ENCODE measurements around the gene SYNE1.

Gene SYNE1

GRCh38 chr6:152123076-152123475, 514.1 kb downstream of the SYNE1 start:
- no peak for DNase-seq

DNA sequence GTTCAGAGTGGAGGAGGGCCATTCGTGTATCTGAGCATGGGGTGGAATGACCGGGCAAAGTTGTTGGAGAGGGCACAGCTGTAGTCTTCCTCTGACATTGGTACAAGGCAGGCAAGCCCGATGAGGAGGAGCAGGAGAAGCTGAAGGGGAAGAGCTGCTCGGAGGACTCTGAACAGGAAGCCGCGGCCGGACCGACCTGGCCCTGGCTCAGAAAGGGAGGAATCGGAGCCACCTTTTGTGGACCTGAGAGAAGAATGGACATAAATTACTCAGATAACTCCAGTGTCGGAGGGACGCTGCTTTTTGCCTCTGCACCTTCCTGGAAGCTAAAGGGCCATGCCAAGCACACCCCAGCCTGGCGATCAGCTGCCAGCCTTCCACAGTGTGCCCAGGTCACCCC, 514.7 kb downstream of the SYNE1 start:
- DNase-seq = no peak

DNA sequence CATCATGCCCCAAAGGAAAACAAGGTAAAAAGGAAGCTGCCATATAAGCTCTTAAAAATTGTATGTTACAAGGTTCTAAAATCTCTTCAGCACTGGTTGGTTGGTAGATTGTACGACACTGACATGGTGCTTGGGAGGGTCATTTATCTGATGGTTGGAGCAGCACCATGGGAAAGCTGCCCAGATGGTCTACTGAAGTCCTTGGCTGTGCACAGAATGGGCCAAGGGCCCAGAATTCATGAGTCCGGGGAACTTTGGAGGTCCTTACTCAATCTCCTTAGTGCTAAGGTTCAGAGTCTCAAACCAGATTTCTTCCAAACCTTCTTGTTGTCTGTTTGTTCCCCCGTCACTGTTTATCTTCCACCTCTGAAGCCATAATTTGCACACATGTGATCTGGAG, 515.3 kb downstream of the SYNE1 start:
- no peak for DNase-seq

- no peak for DNase-seq
These were observed 517.3 kb downstream of the SYNE1 start for GRCh38 chr6:152119831-152120230.

GRCh38 chr6:152118678-152119077, 518.5 kb downstream of the SYNE1 start:
- DNase-seq = no peak

DNA sequence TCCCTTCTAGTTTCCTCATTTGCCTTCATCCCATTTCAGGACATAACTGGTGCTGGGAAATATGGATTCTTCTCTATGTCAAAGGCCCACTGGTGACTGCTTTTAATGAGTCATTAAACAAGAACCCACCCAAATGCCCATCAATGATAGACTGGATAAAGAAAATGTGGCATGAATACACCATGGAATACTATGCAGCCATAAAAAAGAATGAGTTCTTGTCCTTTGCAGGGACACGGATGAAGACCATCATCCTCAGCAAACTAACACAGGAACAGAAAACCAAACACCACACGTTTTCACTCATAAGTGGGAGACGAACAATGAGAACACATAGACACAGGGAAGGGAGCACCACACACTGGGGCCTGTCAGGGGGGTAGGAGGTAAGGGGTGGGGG, 518.9 kb downstream of the SYNE1 start:
- no peak for DNase-seq

GRCh38 chr6:152117156-152118133, 519.7 kb downstream of the SYNE1 start:
- DNase-seq = no peak

GRCh38 chr6:152112491-152113261, 524.5 kb downstream of the SYNE1 start:
- no peak for DNase-seq

DNA sequence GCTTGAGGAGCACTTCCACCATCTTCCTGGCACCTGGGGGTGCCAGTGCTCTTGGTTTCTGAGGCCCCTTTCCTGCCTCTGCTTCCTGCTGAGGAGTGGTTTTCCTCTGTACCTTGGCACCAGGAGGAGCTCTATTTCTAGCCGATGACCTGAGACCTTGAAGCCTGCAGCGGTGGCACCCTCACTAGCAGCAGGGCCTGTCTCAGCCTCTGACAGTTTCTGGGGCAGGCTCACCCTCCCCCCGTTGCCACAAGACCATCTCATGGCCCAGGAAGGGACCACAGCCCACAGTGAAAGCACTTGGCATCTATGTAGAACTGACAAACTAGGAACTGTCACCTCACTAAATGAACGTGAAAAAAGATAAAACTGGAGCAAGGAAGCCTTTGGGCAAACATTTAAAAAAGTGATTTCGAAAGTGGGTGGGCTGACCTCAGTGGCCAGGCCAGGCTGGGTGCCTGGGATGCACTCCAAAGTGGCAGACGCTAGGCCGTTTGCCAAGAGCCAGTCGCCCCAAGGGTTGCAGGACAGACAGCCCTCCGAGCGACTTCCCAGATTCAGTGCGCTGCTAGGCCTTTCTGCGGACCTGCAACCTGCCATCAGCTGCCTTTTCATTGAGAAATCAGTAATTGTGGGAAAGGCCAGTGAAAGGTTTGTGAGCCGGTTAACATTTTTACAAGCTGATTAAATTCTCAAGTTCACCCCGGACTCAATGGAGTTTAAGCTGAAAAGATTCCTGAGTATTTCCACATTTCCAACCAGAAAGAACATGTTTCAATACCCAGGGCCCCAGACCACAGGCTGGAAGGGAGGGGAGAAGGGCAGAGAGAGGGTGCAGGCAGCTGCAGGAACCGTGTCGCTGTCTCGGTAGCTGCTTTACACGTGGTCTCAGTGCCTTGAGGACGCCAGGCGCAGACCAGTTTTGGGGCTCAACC, 526.0 kb downstream of the SYNE1 start:
- DNase-seq = no peak

DNA sequence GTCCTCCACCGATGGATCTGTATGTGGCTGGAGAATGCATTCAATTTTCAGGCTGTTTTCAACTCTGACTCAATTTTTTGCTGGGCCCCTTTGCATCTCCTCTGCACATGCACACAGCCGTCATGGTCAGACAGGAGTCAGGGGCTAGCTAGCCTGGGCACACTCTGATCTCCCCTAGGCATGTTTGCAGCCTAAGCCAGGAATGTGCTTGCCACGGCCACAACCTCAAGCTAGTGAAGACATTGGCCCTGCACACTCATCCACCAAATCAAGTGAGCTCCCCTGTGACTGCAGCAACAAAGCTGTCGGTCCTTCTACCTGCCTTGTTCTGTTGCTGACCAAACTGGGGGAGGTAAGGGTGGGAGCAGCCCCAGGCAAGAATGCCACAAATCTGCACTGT, 529.2 kb downstream of the SYNE1 start:
- DNase-seq = no peak

DNA sequence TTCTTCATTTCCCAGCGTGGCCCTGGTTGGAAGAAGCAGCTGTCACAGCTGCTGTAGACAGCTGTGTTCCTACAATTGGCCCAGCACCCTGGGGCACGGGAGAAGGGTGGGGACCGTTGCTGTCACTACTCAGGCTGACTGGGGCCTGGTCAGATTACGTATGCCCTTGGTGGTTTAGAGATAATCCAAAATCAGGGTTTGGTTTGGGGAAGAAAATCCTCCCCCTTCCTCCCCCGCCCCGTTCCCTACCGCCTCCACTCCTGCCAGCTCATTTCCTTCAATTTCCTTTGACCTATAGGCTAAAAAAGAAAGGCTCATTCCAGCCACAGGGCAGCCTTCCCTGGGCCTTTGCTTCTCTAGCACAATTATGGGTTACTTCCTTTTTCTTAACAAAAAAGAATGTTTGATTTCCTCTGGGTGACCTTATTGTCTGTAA, 537.0 kb downstream of the SYNE1 start:
- DNase-seq = no peak

DNA sequence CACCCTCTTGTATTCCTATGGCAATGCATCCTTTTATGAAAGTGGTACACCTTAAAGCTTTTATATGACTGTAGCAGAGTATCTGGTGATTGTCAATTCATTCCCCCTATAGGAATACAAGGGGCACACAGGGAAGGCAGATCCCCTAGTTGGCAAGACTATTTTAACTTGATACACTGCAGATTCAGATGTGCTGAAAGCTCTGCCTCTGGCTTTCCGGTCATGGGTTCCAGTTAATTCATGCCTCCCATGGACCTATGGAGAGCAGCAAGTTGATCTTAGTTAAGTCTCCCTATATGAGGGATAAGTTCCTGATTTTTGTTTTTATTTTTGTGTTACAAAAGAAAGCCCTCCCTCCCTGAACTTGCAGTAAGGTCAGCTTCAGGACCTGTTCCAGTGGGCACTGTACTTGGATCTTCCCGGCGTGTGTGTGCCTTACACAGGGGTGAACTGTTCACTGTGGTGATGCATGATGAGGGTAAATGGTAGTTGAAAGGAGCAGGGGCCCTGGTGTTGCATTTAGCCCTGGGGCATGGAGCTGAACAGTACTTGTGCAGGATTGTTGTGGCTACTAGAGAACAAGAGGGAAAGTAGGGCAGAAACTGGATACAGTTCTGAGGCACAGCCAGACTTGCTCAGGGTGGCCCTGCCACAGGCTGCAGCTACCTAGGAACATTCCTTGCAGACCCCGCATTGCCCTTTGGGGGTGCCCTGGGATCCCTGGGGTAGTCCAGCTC, 537.5 kb downstream of the SYNE1 start:
- DNase-seq = no peak

- DNase-seq = no peak
These were observed 538.5 kb downstream of the SYNE1 start for GRCh38 chr6:152098683-152099082.

DNA sequence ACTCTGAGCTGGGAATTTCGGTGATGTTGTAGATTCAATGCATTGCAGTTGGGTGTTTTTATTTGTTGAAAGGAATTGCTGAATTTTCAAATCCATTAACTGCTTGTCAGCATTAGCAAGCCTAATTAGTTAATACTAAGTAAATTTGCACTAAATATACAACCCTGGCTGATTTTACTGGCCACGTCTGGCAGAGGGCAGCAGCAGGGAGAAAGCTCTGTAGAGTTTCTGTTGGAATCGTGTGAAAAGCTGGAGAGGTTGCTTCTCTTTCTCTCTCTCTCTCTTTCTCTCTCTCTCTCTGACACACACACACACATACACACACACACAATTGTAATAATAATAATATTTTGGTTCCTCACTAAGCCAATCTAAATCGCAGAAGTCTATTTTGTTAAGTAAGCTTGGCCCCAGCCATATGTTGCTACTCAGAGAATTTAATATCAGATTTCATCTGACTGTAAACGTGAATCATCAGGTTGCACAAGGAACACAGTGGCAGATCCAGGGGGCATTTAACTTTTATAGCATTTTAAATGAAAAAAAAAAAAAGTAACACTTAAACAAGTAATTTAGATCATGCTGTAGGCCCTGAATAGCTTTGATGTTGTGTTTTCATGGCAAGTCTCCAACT, 540.2 kb downstream of the SYNE1 start:
- DNase-seq = no peak

GRCh38 chr6:152094992-152095592, 542.1 kb downstream of the SYNE1 start:
- peak in 1 of 2 donors; percentile 12 for DNase-seq

- DNase-seq = no peak
These were observed 542.9 kb downstream of the SYNE1 start for GRCh38 chr6:152094276-152094675.

DNA sequence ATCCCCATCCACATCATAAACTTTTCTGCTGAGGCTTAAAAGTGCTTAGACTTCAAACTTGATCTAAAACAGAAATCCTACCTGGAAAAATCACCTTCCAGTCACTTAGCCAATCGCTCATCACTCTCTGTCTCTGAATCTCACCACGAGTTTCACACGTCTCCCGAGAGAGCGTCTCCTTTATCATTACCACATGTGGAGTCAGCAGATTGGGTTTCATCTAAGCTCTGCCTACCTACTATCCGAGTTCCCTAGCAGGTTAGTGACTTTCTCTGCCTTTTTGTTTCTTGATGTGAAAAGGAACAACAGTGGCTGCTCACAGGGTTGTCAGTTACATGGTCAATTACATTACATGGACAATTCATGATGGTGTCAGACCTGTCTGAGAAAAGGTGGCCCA, 543.5 kb downstream of the SYNE1 start:
- no peak for DNase-seq

- DNase-seq = no peak
These were observed 545.3 kb downstream of the SYNE1 start for GRCh38 chr6:152091851-152092341.

DNA sequence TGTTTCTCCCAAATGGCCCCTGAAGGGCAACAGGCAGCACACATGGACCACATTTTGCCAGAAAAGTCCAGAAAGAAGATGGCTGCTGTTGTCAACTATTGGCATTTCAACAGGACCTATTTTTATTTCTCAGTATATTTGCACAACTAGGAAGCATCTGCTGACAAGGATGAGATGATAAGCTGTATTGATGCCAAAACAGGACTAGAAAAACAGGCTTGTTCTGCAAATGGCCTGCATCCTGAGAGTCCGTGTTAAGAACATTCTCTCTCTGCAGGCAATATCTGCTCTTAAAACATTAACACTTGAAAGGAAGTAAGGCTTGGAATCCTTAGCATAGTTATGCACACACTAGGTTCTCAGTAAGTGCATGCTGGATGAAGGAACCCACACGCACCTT, 546.0 kb downstream of the SYNE1 start:
- DNase-seq = no peak

DNA sequence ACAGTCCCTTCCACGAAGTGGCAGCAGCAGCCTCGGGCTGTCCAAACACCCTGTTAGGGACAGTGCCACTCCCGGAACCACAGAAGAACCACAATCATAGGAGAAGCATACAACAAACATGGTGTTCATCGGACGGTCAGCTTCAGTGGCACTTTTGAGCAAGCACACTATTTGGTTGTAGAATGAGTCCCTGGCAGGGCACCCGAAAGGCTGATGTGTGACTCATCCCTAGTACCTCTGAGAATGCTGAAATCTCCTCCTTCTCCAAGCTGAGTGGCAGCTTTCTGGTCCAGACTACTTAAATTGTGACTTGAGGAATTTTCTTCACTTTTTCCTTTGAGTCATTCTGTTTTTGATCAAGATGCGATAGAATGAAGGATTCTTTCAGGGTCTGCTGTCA, 547.2 kb downstream of the SYNE1 start:
- DNase-seq = no peak

DNA sequence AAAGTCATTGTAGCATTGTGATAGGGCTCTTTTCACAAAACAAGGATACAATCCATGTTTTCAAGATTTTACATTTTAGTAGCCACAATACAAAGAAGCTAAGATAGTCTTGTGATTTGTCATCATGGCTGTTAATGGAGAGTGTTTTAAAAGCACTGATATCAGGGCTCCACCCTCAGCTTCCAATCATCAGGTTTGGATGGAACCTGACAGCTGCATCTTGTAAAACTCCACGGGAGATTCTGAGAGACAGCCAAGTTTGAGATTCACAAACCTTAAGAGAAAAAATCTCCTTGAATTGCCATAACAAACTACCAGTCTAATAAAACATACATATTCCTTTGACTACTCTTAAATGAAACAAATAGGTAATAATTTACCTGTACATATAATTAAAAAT, 549.5 kb downstream of the SYNE1 start:
- DNase-seq = no peak

All from stimulated activated CD4-positive, alpha-beta T cell treated with anti-CD3 and anti-CD28 coated beads, Interleukin-2, amount 100 ng/mL, for 24 hours (primary cell).